Limb (tissue), 2 donors: Measurements from ENCODE around the gene TRIB2.

Experiments used
- DNase-seq, 2 donors: peaks; one replicate each; pipeline ENCODE4 v3.0.0-alpha.2; 2016; ENCODE audit errors: extremely low spot score in 2 of 2

The TRIB2 gene

GRCh38 chr2:12697617-12698016, 19.1 kb upstream of the TRIB2 start:
- no peak for DNase-seq

DNA sequence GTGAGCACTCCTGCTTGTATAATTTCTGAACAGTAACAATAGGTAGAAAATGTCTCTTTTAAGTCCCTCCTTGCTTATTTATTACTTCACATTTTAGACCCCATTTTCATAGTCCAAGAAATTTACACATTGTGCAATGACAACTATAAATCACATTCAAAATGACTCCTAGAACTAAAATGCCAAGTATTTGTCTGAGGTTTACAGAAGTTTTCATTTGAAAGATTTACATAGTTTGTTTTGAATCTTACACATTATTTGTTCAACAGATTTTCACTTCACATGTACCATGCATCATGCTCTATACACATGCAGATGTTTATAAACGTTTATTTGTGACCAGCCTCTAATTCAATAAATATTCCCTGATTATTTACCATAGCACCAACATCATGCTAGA, 15.7 kb upstream of the TRIB2 start:
- DNase-seq = no peak

DNA sequence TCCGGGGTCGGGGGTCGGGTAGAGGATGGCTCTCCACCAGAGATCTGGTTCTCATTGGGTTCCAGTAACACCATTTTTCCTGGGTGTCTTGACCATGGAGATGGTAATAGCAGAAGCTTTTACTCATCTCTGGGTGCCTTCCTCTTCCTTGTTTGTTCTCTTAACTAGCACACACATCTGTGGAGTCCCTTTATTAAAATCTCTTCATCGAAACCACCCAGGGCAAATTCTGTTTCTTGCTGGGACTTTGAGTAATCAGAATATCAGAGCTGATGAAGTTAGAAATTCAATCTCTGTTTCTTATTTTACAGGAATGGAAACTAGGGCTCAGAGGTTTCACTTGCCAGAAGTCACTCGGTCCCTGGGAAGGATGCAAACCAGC, 15.0 kb upstream of the TRIB2 start:
- no peak for DNase-seq

DNA sequence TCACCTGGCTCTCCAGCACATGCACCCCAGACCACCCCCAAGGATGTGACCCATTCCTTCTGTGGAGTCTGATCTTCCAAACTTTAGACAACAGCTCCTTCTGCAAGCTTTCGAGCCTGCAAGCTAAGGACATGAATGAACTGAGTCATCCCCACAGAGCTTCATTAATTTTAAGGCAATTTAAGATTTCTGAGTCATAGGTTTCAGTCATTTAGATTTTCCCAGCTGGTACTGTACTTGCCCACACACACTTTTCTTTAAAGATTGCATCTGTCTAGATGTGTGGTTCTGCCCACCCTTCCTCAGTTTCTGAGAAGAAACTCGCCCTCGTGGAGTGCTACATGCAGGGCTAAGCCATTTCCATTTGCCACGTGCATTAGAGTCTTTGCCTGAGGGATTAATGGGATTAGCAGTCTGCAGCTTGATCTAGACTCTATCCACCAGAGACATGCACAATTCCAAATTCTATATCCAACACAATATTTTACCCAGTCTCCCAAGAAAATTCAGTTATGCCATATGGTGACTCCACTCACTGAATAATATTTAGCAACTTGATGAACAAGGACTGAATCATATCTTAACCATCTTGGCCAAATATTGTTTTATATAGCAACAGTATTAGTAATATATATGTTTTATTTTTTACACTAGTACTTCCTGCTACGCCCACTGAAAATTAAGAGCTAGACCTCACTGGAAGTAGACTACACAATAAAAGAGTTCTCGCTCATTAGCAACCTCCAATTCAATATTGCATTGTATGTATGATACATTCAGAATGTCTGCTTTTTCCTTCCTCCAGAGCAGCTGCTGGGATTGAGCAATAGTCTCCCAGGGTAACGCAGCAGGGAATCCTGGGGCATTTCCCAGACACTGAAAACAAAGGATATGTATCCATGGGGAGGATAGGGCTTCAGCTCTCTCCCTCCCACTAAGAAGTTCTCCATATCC, 14.3 kb upstream of the TRIB2 start:
- DNase-seq = peak in 1 of 2 donors; percentile 72

- no peak for DNase-seq
Measured at GRCh38 chr2:12704378-12704777, 12.4 kb upstream of the TRIB2 start.

DNA sequence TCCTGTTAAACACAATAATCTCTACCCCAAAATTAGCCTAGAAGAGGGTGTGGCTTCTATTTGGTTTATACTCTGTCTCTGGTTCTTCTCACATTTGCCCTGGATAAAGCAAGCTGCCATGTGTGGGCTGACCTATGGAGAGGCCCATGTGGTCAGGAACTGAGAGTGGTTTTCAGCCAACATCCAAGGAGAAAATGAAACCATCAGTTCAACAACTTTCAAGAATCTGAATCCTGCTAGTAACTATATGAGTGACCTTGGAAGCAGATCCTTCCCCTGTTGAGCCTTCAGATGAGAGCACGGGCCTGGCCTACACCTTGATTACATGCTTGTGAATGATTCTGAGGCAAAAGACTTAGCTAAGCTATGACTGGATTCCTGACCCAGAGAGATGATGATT, 11.5 kb upstream of the TRIB2 start:
- no peak for DNase-seq

DNA sequence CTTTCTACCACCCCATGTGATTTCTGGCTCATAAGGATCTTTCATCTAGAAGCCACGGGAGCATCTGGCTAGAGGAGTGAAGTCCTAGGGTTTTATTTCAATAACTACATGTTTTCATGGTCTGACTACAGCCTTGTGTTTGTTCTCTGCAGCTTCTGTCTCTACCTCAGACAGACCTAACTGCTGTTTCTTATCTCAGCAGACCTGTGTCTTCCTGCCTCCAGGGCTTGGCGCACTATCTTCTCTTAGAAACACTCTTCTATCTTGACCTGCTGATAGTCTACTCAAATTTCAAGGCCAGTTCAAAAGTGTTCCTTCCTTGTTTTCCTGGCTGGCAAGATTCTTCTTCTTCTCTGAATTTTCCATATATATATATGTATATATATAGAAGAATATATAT, 11.0 kb upstream of the TRIB2 start:
- DNase-seq = no peak

- no peak for DNase-seq
Measured at GRCh38 chr2:12708508-12709206, 8.1 kb upstream of the TRIB2 start.

DNA sequence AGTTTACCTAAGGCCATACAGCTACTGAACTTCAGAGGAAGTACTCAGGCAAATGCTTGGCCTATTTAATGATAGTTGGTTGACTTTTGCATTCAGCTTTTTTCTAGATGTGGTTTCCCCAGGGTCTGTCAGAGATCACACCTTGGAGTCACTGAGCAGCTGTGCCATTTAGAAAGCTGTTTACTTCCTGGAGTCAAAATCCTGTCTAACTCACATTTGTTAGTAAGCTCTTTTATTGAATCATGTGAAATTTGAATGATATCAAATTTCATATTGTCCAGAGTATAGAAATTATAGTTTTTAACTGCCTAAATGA, 7.6 kb upstream of the TRIB2 start:
- no peak for DNase-seq

- DNase-seq = no peak
Measured at GRCh38 chr2:12710301-12710700, 6.4 kb upstream of the TRIB2 start.

- DNase-seq = no peak
Measured at GRCh38 chr2:12711339-12711738, 5.4 kb upstream of the TRIB2 start.

DNA sequence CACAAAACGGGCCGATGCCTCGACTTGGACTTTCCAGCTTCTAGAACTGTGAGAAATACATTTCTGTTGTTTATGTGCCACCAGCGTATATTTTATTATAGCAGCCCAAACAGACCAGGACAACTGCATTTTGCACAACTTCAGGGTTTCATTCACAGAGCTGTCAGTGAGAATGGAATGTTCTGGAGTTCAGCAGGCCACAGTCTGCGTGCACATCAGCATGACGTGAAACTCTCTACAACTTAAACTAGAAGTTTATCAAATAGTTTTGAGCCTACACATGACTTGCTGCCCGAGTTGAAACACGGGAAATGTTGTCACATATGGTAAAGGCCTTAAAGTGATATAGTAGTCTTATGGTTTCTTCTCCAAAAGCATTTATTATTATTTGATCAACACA, 3.9 kb upstream of the TRIB2 start:
- no peak for DNase-seq

- no peak for DNase-seq
Measured at GRCh38 chr2:12714391-12715221, 2.1 kb upstream of the TRIB2 start.

DNA sequence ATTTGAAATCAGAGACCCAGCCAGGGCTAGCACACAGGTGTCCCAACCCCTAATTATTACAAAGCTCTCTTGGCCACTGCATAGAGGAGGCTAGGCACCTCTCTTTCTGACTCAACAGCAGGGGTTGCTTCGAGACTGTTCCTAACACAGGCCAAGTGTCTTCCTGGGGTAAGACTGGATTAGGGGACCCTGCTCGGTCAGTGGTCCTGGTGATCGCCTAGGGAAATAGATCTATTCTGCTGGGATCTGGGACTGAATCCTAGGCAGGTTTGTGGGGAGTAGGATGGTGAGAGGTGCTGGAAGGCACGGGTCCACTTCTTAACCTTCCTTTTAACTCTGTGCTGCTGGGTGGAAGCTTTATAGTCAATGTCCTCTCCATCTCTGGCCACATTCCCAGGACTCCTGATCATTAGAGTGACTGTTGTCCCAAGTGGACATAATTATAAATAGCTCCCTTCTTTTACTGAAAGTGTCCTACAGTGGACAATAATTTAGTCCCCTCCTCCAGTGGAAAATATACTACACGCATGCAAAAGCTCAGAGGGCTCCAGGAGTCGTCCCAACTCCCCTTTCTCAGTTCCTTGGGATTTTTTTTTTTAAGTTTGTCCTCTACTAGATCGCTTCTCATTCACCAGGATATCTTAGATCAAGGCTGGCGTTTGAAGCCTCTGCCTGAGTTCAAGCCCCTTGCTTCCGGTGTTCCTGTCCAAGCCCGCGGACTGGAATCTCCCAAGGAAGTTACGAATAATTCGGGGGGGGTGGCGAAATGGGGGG, 1.3 kb upstream of the TRIB2 start:
- no peak for DNase-seq

- peak; percentile 60 to 82 for DNase-seq
Measured at GRCh38 chr2:12716032-12716281, 779 bp upstream of the TRIB2 start.

- DNase-seq = peak; percentile 85 to 86
Measured at GRCh38 chr2:12717191-12718014, 667 bp downstream of the TRIB2 start.

DNA sequence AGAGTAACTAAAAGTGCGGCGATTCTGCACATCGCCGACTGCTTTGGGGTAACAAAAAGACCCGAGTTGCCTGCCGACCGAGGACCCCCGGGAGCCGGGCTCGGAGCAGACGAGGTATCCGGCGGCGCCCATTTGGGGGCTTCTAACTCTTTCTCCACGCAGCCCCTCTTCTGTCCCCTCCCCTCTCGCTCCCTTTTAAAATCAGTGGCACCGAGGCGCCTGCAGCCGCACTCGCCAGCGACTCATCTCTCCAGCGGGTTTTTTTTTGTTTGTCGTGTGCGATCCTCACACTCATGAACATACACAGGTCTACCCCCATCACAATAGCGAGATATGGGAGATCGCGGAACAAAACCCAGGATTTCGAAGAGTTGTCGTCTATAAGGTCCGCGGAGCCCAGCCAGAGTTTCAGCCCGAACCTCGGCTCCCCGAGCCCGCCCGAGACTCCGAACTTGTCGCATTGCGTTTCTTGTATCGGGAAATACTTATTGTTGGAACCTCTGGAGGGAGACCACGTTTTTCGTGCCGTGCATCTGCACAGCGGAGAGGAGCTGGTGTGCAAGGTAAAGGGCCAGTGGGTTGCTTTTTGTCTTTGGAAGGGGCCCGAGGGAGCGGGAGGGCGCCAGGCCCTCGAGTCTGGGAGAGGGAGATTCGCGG, 1.4 kb downstream of the TRIB2 start:
- DNase-seq = peak in 1 of 2 donors; percentile 71

GRCh38 chr2:12718711-12719399, 2.1 kb downstream of the TRIB2 start:
- peak in 1 of 2 donors; percentile 68 for DNase-seq
